Stimulated activated CD4-positive, alpha-beta T cell treated with anti-CD3 and anti-CD28 coated beads, Interleukin-12 subunit alpha, Interleukin-12 subunit beta, amount 100 ng/mL, for 4 hours (primary cell): ENCODE data around the gene NCBP2.

ENCODE experiments used
- DNase-seq: peaks from one replicate; pipeline ENCODE4 v3.0.0-alpha.2; 2020

The NCBP2 gene

GRCh38 chr3:196942226-196942914 is at the start of gene NCBP2:
NCBP2 (minus strand) TSS chr3:196942528; CDS start chr3:196942503, 25 bp downstream.
- peak; percentile 100 for DNase-seq

GRCh38 chr3:196991581-196992460 is 49.5 kb upstream of the NCBP2 start:
- DNase-seq: no peak

- DNase-seq: no peak
Measured at GRCh38 chr3:196990601-196991007, 48.3 kb upstream of the NCBP2 start.

GRCh38 chr3:196989721-196990262 is 47.5 kb upstream of the NCBP2 start:
- DNase-seq: no peak

- no peak for DNase-seq
Measured at GRCh38 chr3:196988241-196989029, 46.1 kb upstream of the NCBP2 start.

- DNase-seq: no peak
Measured at GRCh38 chr3:196987022-196987421, 44.7 kb upstream of the NCBP2 start.

- DNase-seq: no peak
Measured at GRCh38 chr3:196985954-196986885, 43.9 kb upstream of the NCBP2 start.

- DNase-seq: no peak
Measured at GRCh38 chr3:196985298-196985697, 43.0 kb upstream of the NCBP2 start.

GRCh38 chr3:196983186-196983585 is 40.9 kb upstream of the NCBP2 start:
- DNase-seq: no peak

- DNase-seq: no peak
Measured at GRCh38 chr3:196981657-196982056, 39.3 kb upstream of the NCBP2 start.

- no peak for DNase-seq
Measured at GRCh38 chr3:196979545-196979944, 37.2 kb upstream of the NCBP2 start.

GRCh38 chr3:196976941-196977340 is 34.6 kb upstream of the NCBP2 start:
- DNase-seq: no peak

- no peak for DNase-seq
Measured at GRCh38 chr3:196975349-196975748, 33.0 kb upstream of the NCBP2 start.

- no peak for DNase-seq
Measured at GRCh38 chr3:196974661-196975060, 32.3 kb upstream of the NCBP2 start.

GRCh38 chr3:196971094-196971698 is 28.9 kb upstream of the NCBP2 start:
- no peak for DNase-seq

GRCh38 chr3:196970547-196971093 is 28.3 kb upstream of the NCBP2 start:
- no peak for DNase-seq

GRCh38 chr3:196969660-196970546 is 27.6 kb upstream of the NCBP2 start:
- DNase-seq: peak; percentile 71

- DNase-seq: peak; percentile 45
Measured at GRCh38 chr3:196969134-196969659, 26.9 kb upstream of the NCBP2 start.

GRCh38 chr3:196968233-196969133 is 26.2 kb upstream of the NCBP2 start, which contains the start of gene PIGZ:
PIGZ (minus strand) TSS chr3:196968833; CDS start chr3:196952031, 16,802 bp downstream.
- DNase-seq: peak; percentile 46
